Measurements from ENCODE around the gene OLFML2A.

Gene OLFML2A

GRCh38 chr9:124779368-124780059, 2.6 kb downstream of the OLFML2A start:
- DNase-seq = no peak

GRCh38 chr9:124780060-124780756, 3.3 kb downstream of the OLFML2A start:
- no peak for DNase-seq

DNA sequence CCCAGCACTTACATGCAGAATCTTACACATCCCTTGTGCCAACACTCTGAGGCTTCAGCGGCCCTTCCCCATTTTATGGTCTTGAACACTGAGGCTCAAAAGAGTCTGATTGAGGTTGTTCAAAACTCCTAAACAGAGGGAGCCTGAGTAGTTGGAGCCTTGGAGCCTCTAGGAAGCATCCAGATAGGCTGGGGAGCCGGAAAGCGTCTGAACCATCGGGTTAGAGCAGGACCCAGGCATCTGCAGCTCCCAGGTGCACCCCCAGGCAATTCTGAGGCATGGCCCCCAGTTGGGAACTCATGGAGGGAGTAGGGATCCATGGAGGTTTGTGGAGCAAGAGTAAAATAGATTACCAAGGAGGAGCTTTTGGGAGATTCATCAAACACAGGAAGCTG, 3.8 kb downstream of the OLFML2A start:
- DNase-seq = no peak

DNA sequence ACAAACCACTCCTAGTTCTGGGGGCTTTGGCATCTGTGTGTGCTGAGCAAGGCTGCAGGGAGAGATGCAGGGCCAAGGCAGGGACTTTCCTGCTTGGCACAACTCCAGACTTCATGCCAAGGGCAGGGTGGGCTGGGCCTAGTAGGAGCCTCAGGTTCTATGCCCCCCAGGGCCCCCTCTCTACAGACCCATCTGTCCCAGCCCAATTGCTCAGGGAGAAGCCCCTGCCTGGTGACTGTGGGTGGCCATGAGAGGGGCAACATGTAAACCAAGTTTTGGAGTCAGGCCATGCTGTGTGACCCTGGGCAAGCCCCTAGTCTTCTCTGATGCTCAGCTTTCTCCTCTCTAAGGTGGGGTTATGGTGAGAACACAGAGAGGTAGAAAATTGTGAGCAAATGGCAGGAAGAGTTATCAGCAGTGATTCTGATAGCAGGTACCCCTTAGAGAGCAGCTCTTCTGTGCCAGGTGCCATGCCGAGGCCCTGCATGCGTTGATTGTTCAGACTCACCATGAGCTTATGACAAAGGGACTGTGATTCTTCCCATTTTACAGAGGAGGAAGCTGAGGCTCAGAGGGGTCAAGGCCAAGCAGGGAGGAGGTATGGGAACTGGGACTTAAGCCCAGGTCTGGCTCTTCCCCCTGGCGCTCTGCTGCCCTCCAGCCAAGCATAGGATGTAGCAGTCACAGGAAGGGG, 5.2 kb downstream of the OLFML2A start:
- no peak for DNase-seq

DNA sequence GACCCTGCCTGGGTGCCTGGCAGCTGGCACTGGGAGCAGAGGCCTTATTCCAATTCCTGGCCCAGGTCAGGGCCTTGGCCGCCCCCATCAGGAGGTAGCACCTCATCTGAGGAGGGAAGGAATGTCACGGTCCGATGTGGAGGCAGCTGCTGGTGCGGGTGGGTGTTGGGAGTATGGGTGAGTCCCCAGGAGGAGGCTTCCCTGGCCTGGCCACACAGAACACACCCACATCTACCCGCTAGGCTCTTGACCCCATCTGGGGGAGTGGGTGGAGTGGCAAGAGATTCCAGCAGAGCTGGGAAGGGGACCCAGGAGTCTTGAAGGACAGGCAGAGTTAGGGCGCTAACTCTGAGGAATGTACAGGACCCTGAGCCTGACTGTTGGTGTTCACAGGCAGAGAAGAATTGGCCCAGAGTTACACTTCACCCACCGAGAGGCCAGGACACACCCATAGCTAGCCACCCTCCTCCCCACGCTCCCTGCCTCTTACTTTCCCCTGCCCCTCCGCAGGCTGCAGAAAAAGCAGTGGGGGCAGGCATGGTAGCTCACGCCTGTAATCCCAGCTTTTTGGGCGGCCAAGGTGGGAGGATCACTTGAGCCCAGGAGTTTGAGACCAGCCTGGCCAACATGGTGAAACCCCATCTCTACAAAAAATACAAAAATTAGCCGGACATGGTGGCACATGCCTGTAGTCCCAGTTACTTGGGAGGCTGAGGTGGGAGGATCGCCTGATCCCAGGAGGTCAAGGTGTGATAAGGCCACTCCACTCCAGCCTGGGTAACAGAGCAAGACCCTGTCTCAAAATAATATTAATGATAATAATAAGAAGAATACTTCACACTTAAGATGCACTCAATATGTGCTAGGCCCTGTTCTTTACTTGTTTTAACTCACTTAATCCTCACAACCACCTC, 6.0 kb downstream of the OLFML2A start:
- DNase-seq = no peak

GRCh38 chr9:124783830-124784229, 6.9 kb downstream of the OLFML2A start:
- no peak for DNase-seq

DNA sequence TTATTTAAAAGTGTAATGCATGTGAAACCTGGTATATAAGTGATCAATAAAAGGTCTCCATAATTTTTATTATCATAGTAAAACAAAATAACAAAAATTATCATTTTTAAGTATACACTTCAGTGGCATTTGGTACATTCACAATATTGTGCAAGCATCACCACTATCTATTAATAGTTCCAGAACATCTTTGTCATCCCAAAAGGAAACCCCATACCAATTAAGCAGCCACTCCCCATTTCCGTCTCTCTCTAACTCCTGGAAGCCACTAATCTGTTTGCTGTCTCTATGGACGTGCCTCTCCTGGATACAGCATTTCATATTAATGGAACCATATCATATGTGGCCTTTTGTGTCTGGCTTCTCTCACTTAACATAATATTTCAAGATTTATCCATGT, 7.6 kb downstream of the OLFML2A start:
- DNase-seq = no peak

DNA sequence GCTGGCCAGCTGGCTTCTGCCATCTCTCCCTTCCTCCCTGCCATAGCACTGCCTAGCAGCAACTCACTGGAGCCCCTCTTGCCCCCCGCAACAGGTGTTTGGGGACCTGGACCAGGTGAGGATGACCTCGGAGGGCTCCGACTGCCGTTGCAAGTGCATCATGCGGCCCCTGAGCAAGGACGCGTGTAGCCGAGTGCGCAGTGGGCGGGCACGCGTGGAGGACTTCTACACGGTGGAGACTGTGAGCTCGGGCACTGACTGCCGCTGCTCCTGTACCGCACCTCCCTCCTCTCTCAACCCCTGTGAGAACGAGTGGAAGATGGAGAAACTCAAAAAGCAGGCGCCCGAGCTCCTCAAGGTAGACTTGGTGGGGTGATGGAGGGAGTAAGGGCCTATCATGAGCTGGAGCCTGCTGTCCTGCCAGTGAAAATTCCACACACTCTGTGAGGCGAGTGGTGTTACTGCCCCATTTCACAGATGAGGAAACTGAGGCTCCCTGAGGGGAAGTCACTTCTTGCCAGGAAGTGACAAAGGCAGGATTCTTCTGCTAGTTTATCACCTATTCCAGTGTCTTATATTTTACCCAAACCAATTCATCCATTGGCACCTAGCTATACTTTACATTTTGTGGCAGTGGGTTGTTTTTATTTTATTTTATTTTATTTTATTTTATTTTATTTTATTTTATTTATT, 10.1 kb downstream of the OLFML2A start:
- no peak for DNase-seq

DNA sequence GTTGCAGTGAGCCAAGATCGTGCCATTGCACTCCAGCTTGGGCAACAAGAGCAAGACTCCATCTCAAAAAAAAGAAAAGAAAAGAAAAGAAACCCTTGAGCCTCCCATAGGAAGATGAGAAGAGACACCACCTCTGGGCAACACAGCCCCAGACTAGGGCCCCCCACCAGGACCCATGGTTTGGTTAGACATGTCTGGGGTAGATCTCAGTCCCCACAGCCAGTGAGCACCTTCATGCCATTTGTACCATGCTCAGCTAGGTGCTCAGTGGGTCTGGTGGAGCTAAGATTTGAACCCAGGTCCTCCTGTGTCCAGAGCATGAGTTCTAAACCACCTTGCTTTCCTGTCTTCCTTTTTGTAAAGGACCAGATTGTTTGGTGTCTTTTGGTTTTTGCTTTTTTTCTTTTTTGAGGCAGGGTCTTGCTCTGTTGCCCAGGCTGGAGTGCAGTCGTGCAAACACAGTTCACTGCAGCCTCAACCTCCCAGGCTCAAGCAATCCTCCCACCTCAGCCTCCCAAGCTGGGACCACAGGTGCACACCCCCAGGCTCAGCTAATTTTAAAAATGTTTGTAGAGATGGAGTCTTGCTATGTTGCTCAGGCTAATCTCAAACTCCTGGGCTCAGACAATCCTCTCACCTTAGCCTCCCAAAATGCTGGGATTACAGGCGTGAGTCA, 11.7 kb downstream of the OLFML2A start:
- DNase-seq = no peak

GRCh38 chr9:124789531-124789930, 12.6 kb downstream of the OLFML2A start:
- DNase-seq = no peak

- DNase-seq = no peak
These were observed 13.4 kb downstream of the OLFML2A start for GRCh38 chr9:124790301-124790700.

DNA sequence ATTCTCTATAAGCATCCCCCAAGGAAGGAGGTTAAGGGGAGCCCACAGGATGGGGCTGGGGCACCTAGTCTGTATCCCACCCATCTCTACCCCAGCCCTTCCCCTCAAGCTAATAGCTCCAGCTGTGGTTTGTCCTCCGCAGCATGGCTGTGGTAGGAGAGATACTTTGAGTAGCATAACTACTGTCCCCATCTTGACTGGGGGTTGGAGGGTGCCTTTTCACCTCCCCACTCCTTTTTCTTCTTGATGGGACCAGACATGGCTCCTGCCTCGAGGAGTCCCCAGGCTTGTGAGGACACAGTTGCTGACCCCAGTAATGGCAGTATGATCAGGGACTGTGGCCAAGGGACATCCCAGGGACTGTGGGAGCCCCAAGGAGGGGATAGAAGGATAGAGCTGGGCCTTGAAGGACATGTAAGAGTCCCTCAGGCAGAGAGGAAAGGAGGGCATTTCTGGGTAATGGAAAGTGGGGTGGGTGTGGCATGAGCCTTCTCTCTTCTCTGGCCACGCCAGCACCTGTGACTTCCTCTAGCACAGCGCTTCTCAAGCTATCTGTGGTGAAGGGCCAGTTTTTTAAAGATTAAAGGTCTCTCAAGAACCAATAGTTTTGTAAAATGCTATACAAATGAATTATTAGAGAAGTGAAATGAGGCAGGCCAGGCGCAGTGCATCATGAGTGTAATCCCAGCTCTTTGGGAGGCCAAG, 14.0 kb downstream of the OLFML2A start:
- DNase-seq = no peak

DNA sequence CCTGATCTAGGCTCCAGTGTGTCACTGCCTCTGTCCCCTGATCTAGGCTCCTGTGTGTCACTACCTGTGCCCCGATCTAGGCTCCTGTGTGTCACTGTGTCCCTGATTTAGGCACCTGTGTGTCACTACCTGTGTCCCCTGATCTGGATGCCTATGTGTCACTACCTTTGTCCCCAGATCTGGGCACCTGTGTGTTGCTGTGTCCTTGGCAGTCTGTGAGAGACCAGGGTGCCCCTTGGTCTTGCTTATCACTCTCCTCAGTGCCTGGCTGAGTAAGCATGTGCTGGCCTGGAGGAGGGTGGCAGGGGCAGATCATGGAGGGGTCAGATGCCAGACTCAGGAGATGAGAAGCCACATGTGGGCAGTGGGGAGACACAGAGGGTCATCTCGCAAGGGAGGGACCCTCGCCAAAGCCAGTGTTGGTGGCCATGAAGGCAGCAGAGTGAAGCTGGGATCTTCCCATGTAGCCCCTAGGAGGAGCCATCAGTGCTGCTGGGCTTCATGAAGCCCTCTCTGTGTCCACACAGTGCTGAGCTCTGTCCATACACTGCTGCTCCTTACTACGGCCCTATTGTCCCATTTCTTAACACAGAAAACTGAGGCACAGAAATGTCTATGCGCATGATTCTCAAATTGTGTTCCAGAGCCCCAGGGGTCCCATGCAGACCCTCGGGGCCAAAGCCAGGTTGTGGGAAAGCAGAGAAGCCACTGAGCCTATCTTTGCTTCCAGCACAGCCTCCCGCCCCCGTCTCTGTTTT, 15.5 kb downstream of the OLFML2A start:
- DNase-seq = no peak

- no peak for DNase-seq
These were observed 16.1 kb downstream of the OLFML2A start for GRCh38 chr9:124793015-124793541.

DNA sequence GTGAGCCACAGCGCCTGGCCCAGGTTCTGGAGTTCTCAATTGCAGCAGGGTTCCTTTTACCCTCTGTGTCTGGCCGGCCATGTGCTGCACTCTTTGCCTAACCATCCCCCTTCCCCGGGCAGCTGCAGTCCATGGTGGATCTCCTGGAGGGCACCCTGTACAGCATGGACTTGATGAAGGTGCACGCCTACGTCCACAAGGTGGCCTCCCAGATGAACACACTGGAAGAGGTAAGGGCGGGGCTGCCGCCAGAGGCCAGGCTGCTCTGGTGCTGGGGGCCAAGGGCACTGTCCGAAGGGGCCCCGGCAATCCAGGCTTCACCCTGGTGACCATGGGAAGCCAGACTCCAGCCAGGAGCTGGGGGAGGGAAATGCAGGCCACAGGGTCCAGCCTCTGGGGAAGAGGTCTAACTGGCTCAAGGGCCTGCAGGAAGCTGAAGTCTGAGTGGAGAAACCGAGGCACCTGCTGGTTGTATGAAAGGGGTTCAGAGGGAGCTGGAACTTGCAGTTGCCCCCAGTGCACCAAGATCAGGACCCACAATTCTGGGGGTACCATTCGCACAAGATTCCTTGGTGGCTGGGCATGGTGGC, 18.1 kb downstream of the OLFML2A start:
- DNase-seq = no peak

GRCh38 chr9:124795881-124796431, 19.0 kb downstream of the OLFML2A start:
- no peak for DNase-seq

- DNase-seq = no peak
These were observed 20.6 kb downstream of the OLFML2A start for GRCh38 chr9:124797343-124798103.

DNA sequence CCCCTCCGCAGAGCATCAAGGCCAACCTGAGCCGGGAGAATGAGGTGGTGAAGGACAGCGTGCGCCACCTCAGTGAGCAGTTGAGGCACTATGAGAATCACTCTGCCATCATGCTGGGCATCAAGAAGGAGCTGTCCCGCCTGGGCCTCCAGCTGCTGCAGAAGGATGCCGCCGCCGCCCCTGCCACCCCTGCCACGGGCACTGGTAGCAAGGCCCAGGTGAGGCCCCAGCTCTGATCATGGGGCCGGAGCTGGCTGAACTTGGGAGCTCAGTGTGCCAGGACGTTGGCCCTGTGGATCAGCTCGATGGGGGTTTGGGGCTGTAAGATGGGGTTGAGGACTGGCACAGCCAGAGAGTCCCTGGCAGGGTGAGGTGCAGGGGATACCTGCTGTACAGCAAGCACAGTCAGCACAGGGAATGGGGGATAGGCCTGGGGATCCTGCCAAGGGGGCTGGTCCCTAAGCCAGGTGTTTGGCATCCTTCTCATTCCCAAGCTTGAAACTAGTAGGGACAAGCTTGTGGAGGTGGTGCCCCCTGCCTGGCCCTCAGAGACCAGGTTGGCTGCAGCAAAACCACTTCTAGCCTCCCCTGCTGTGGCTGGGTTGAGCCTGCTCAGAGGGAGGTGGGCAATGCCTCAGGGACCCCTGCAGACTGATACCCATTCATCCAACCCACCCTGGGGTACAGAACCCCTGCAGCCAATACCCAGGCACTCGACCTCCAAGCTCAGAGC, 22.5 kb downstream of the OLFML2A start:
- no peak for DNase-seq
